ENCODE measurements around the gene C19orf38.

Gene C19orf38, protein sequence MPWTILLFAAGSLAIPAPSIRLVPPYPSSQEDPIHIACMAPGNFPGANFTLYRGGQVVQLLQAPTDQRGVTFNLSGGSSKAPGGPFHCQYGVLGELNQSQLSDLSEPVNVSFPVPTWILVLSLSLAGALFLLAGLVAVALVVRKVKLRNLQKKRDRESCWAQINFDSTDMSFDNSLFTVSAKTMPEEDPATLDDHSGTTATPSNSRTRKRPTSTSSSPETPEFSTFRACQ

GRCh38 chr19:10848230-10848856 lies at the start of gene C19orf38:
C19orf38 (plus strand) TSS chr19:10848415; CDS start chr19:10848509, 94 bp downstream.
- DNase-seq (ENCODE audit: low read depth), result no peak

- DNase-seq (ENCODE audit: low read depth), result no peak
Observed at GRCh38 chr19:10800488-10800887, 47.7 kb upstream of the C19orf38 start.

DNA sequence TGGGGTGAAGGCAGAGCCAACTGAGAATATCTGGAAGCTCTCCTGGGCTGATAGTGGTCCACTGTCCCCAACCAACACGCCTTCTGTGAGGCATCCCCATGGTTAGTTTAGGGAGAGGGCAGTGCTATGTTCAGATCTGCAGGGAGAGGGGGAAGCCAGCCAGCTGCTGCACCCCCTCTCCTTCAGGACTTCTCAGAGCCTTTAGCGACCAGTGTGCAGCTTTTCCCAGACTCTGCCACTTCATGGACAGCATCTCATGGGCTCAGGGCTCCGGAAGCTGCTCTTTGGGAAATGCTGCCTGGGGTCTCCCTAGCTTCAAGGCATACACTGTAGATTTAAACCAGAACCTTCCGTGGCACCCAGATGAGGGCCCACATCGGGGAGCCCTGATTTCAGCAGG lies 45.7 kb upstream of the C19orf38 start:
- no peak for DNase-seq (ENCODE audit: low read depth)

DNA sequence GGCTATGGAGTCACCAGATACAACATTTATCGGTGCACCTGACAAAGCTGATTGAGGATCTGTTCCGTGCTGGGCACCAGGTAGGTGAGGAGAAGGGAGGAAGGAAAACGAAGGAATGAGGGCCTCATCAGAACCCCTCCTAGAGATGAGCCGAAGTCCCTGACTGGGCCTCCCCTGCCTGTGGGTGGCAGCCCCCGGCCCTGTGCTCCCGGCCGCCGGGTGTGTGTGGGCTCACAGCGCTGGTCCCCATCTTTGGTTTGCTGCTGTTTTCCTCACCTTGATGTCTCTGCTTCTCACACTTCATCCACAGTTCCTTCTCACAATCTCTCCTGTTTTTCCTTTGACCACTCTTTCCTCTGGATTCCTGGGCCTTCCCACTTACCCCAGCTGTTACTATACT lies 45.0 kb upstream of the C19orf38 start:
- DNase-seq (ENCODE audit: low read depth), result no peak

DNA sequence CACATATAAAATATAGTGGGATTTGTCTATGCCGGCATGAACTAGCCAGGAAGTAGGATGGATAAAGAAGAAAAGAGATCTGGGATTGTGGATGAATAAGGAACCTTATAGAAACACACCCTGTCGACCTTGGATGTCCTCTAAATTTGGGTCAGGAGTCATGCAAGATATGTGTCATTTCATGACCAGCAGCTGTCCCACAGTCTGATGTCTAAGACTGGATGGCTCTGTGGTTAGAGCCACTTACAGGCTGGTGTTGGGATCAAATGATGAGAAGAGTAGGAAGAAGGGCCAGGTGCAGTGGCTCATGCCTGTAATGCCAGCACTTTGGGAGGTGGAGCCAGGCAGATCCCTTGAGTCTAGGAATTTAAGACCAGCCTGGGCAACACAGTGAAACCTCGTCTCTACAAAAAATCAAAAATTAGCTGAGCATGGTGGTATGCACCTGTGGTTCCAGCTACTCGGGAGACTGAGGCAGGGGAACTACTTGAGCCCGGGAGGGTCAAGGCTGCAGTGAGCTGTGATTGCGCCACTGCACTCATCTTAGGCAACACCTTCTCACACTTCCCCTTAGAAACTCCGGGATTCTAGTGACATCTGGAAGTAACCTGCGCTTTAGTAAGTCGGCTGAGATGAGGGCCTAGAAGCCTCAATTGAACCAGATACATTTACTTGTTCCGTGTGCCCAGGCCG lies 43.0 kb upstream of the C19orf38 start:
- DNase-seq (ENCODE audit: low read depth), result no peak

DNA sequence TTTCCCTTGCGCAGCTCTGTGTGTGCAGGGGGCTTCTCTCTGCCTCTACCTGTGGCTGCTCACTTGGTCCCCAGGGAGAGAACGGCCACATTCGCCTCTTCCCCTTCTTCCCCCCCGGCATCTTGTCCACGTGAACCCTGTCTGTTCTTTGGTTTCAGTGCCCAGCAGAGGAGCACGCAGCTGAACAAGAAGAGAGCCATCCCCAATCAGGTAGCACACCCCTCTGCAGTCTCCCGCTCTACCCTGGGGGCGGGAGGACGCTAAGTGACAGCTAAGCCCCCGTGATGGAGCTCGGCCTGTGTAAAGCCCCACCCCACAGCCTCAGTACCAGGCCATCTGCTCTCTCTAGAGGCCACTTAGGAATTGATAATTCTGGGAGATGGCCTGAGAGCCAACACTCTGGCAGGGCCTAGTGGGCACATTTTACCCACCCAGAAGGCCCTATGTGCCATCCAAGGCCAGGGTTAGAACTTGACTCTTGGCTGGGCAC lies 42.4 kb upstream of the C19orf38 start:
- no peak for DNase-seq (ENCODE audit: low read depth)

- DNase-seq (ENCODE audit: low read depth), result no peak
Observed at GRCh38 chr19:10808937-10809649, 39.1 kb upstream of the C19orf38 start.

DNA sequence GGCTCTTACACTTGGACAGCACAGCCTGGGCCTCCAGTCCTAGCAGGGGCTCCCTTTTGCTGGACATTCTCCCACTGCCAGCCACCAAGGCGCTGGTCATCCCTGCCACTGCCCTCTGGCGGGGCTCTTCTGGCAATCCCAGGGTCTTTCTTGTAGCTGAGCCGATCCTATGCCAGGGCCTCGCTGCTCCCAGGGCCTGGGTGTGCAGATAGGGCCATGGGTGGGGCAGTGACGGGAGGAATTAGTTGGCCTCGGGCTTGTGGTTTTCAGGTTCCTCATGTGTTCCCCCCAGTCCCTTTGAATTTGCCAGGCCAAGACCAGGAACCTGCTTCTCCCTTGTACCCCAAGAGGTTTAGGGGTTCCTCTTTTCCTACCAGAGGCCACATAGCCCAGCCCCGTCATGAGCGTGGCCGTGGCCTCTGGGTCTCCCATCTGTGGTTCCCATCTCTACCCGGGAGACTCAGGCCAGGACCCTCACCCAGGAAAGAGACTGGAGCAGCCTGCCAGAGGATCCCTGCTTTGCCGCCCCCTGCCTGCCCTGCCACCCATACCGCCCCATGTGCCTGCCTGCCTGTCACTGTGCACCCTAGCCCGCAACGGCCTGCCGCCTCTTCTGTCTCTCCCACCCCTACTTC lies 38.4 kb upstream of the C19orf38 start:
- DNase-seq (ENCODE audit: low read depth), result no peak

GRCh38 chr19:10811391-10812111 lies 36.7 kb upstream of the C19orf38 start:
- no peak for DNase-seq (ENCODE audit: low read depth)

- DNase-seq (ENCODE audit: low read depth), result no peak
Observed at GRCh38 chr19:10812196-10812595, 36.0 kb upstream of the C19orf38 start.

GRCh38 chr19:10812902-10813404 lies 35.3 kb upstream of the C19orf38 start:
- DNase-seq (ENCODE audit: low read depth), result no peak

GRCh38 chr19:10815007-10815536 lies 33.1 kb upstream of the C19orf38 start:
- DNase-seq (ENCODE audit: low read depth), result no peak

GRCh38 chr19:10815969-10816644 lies 32.1 kb upstream of the C19orf38 start:
- no peak for DNase-seq (ENCODE audit: low read depth)

DNA sequence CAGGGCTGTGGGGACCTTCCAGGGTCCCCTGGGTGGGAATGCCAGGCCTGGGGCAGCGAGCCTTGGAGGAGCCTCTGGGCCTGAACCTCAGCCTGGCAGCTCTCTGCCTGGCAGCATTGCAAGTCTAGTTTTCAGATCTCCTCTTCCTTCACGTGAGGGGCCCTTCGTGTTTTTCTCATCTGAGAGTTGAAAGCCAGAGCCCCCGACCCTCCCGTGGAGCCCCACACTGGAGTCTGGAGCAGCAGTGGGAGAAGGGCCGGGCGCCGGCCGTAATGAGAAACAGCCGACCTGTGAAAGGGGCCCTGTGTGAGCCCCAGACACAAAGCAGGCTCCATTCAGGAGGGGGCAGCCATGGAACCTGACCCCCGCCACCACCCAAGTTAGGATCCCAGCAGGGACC lies 31.5 kb upstream of the C19orf38 start:
- no peak for DNase-seq (ENCODE audit: low read depth)

- DNase-seq (ENCODE audit: low read depth), result no peak
Observed at GRCh38 chr19:10817291-10818038, 30.8 kb upstream of the C19orf38 start.

- DNase-seq (ENCODE audit: low read depth), result no peak
Observed at GRCh38 chr19:10818301-10819123, 29.7 kb upstream of the C19orf38 start.

- DNase-seq (ENCODE audit: low read depth), result no peak
Observed at GRCh38 chr19:10819124-10820060, 28.8 kb upstream of the C19orf38 start.

GRCh38 chr19:10820173-10820572 lies 28.0 kb upstream of the C19orf38 start:
- DNase-seq (ENCODE audit: low read depth), result no peak

All from stimulated activated CD8-positive, alpha-beta memory T cell treated with anti-CD3 and anti-CD28 coated beads, Interleukin-15, amount 100 ng/mL, for 1 hour (primary cell).